Superior temporal gyrus (tissue), 1 donor: ENCODE results near the gene CCR2.
"Not testable (repeated sequence)": the region's sequence is repeated elsewhere in the genome, so short reads cannot be mapped to it uniquely, and the experiment has no call there.

Source experiments
- DNase-seq: peaks from one replicate; pipeline ENCODE4 v3.0.0-alpha.2; 2016; ENCODE audit errors: extremely low spot score

Gene CCR2

GRCh38 chr3:46402902-46403301 lies 49.0 kb downstream of the CCR2 start:
- not testable (repeated sequence) for DNase-seq

- DNase-seq = no peak
Observed at GRCh38 chr3:46405301-46406019, 51.5 kb downstream of the CCR2 start.

- DNase-seq = no peak
Observed at GRCh38 chr3:46406443-46406787, 52.5 kb downstream of the CCR2 start.

- DNase-seq = no peak
Observed at GRCh38 chr3:46406788-46407611, 53.1 kb downstream of the CCR2 start, which contains the start of the genes CCR5AS and CCRL2. Gene CCR5AS (minus strand): TSS chr3:46407066. Gene CCRL2 (plus strand): TSS chr3:46407259. CDS start chr3:46408080, 821 bp downstream.

GRCh38 chr3:46407970-46408369 lies 54.1 kb downstream of the CCR2 start:
- peak; percentile 36 for DNase-seq

- DNase-seq = no peak
Observed at GRCh38 chr3:46408853-46409252, 54.9 kb downstream of the CCR2 start.

- peak; percentile 29 for DNase-seq
Observed at GRCh38 chr3:46409739-46410489, 56.0 kb downstream of the CCR2 start.
